D341Med (cell line): ENCODE results near the gene KIF25.
"Not testable (repeated sequence)": the region's sequence is repeated elsewhere in the genome, so short reads cannot be mapped to it uniquely, and the experiment has no call there.

ENCODE experiments used
- DNase-seq: peaks from one replicate; pipeline ENCODE4 v3.0.0; 2012; ENCODE audit warnings: low spot score

The KIF25 gene

DNA sequence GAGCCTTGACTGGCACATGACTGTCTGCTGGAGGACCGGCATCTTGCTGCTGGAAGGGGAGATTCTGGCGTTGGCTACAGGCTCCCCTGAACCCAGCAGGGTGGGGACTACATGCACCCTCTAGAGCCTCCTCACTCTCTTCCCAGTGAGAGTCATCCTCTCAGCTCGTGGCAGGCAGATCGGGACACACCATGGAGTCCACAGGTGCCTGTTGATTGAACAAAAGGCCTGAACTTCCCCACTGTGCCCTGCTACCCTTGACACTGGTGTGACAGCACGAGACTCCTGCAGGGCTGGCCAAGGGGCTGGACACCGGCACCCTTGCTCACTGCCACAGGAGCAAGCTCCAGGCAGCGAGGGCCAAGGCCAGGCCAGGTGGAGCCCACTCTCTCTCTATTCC lies 73.3 kb downstream of the KIF25 start:
- DNase-seq, result no peak

DNA sequence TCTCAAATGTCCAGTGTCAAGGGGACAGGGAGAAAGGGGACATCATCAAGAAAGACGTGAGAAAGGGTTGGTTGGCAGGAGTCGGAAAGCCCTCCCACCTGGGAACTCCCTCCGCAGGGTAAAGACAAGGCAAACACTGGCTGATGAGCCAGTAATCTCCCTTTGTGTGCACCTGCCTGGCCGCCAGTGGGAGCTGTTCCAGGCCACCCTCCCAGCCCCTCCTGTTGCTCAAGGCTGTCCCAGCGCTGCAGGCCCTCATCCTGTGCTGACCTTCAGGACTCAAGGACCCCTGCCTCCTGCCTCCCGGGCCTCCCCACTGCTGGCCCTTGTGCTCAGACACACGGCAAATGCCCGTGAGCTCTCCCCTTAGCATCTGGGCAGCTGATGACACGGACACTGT lies 74.1 kb downstream of the KIF25 start:
- DNase-seq, result peak; percentile 41

DNA sequence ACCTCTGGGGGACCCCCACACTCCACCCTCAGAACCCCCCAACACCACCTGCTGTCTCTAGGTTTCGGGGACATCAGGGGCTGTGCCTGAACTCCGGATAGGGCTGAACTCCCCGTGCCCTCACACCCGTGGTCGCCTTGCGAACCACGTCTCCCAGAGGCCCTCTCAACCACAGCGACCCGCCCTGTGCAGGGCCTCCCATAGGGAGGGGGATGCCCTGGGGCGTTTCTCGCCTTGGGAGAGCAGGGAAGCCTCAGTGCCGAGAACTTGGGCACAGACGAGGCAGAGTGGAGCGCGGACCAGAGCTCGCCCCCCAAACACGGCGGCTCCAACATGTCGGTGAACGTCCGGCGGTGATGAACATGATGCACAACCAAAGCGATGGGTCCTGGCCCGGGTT lies 74.8 kb downstream of the KIF25 start:
- no peak for DNase-seq

DNA sequence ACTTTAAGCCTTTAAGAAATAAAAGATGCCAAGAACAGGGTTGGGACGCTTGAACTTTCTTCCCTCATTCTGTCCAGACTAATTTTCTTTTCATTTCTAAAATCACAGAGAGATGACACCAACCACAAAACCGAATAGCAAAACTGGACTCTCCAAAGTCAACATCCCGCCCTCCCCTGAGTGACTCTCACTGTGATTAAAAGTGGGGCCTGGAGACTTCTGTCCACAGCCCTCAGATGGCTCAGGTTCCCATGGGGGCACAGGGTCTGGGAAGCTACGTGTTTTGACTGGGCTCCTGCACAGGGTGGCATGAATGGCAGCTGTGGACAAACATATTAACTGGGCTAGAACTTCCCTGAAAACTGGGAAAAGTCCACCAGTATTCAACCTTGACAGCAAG lies 75.3 kb downstream of the KIF25 start:
- no peak for DNase-seq

DNA sequence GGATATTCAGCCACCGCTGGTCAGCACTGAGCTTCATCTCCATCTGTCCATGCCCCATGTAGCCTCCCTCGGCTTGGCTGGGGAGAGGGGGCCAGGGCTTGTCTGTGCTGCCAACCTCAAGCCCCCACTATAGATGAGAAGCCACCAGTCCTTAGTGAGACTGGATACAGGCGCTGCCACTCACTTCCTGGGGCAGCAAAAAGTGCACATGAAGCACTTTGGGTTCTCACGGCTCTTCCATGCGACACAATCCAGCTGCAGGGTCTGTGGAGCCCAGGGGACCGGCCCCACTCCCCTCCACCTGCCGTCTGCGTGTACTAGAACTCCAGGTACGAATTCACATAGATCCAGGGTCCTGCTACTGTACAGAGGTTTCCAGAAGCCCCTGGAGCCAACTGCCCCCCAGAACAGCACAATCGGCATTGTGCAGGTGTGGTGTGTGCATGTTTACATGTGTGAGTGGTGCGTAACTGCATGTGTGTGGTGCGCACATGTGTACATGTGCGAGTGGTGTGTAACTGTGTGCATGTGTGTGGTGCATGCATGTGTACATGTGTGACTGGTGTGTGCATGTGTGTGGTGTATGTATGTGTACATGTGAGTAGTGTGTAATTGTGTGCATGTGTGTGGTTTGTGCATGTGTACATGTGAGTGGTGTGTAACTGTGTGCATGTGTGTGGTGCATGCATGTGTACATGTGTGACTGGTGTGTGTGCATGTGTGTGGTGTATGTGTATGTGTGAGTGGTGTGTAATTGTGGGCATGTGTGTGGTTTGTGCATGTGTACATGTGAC lies 76.7 kb downstream of the KIF25 start:
- no peak for DNase-seq

DNA sequence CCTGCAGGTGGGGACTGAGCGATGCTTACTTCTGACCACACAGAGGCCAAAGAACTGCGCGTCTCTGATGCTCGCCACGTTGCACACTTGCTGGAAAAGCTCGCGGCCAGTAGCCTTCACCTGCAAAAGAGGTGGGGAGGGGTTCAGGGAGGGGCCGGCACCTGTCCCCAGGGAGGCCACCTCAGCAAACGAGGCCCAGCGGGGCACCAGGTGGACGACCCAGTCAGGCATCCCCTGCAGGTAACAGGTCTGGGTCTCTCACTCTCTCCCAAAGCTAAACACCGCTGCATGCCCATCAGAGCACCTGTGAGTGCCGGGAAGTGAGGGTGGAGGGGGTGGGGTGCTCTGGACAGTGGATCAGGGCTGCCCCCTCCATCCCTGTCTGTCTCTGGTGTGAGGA lies 77.7 kb downstream of the KIF25 start:
- DNase-seq, result no peak

DNA sequence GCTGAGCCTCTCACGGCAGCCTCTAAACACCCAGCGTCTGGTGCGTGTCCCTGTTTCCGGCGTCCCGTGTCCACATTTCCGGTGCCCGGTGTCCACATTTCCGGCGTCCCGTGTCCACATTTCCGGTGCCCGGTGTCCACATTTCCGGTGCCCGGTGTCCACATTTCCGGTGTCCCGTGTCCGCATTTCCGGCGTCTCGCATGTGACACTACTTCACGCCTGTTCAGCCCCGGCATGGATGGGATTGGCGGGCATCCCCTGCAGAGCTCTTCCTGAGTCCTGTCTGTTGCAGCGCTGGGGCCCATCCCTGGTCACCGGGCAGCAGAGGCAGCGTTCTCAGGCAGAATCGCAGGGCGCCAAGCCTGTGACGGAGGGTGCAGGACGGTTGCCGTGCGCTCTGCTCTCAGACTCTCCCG lies 78.3 kb downstream of the KIF25 start:
- no peak for DNase-seq

DNA sequence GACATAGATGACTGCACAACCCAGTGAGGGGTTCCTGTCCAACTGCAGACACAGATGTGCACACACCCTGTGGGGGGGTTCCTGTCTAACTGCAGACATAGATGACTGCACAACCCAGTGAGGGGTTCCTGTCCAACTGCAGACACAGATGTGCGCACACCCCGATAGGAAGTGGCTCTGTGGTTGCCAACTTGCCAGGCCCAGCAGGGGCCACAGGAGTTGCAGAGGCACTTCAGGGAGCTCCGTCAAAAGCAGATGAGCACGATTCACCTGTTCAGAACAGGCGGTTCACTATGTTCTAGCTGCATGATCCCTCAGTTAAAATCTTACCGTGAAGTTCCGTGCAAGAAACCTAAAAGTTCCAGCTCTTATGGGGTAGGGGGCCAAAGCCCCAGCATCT lies 79.9 kb downstream of the KIF25 start:
- DNase-seq, result not testable (repeated sequence)

DNA sequence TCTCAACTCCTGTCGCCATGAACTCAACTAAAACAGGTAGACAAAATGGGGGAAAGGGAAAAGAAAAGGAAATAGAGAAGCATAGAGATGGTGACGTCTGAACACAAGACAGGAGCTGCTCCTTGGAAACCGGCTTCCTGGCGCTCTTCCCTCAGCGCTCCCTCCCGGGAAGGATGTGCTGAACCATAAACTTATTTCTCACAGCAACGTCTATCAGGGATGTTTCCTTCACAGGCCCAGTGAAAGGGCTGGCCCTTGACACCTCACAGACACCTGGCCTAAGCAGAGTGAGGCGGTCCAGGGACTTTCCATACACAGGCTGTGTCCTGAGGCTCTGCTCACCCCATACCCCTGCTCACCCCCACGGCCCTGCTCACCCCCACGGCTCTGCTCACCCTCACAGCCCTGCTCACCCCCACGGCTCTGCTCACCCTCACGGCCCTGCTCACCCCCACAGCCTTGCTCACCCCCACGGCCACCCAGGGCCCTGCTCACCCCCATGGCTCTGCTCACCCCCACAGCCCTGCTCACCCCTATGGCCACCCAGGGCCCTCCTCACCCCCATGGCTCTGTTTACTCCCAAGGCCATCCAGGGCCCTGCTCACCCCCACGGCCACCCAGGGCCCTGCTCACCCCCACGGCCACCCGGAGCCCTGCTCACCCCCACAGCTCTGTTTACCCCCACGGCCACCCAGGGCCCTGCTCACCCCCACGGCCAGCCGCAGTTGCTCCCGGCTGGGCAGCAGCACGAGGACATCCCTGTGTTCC lies 80.9 kb downstream of the KIF25 start:
- no peak for DNase-seq

DNA sequence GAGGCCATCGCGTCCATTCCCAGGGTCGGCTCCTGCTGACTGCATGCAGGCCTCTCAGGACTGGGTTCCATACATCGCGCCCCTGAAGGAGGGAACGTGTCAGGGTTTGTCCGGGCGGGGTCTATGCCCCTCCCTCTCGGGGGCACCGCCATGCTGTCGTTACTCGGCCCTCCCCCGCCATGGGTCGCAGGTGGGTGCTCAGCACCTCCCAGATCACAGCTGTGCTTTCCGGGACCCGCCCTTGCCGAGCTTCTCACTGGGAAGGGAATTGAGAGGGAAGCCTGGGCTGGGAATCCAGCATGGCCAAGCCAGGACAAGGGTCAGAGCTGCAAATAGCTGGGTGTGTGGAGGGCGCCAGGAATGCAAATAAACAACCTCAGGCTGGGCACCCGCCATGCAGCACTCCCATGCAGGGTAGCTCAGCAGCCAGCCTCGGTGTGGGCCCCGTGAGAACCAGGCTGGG lies 81.5 kb downstream of the KIF25 start, which contains the start of gene FRMD1:
FRMD1 (minus strand) TSS at position 270 of the 463 bp plus-strand sequence; CDS start at position 152, 118 bp downstream.
- DNase-seq, result no peak

DNA sequence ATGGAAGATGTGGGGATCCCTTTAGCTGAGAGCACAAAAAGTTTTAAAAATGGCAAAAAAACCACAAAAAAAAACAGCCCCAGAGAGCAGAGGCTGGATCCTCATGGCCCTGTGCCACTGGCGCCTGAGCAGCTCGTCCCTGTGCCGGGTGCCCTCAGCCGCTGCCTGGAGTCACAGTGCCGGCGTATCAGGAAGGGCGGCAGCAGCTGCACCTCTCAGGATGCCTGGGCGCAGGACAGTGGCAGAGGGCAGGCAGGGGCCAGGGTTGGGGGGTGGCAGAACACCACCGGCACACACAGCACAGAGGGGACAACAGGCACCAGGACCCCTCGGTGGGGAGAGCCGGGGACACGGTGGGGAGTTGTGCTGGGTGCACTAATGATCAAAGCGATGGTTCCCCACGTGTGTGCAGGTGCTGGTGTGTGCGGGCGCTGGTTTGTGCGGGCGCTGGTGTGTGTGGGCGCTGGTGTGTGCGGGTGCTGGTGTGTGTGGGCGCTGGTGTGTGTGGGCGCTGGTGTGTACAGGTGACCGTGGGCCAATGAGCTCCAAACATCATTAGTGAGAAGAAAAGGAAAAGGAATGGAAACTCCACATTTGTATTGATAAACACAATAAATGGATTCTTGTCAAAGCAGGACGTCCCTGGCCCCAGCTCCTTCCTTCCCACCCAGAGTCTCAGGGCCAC lies 83.1 kb downstream of the KIF25 start:
- DNase-seq, result no peak

DNA sequence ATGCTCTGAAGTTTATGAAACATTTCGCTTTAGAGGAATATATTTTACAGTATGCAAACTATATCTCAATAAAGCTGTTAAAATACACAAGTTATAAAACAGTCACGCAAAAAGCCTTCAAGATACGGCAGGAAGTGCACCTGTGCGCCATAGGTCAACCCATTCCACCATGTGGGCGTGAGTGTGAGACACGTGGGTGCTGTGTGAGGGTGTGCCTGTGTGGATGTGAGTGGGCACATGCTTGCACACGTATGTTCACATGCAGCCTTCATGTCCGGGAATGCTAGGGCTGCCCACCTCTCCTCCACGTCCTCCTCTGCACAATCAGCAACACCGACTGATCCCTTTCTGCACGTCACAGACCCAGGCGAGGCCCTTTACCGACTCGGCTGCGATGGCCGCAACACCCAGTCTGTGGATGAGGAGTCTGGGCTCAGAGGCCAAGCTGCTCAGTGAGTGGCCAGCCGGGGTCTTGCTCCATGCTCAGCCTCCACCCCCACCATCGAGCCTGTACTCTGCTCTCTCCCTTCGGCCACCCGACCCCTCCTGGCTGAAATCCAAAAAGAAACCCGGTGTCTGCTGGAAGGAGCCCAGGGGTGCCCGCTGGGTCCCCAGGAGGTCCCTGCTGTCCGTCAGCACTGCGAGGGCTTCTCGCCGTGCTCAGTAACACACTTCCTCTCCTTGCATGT lies 84.5 kb downstream of the KIF25 start:
- DNase-seq, result no peak

DNA sequence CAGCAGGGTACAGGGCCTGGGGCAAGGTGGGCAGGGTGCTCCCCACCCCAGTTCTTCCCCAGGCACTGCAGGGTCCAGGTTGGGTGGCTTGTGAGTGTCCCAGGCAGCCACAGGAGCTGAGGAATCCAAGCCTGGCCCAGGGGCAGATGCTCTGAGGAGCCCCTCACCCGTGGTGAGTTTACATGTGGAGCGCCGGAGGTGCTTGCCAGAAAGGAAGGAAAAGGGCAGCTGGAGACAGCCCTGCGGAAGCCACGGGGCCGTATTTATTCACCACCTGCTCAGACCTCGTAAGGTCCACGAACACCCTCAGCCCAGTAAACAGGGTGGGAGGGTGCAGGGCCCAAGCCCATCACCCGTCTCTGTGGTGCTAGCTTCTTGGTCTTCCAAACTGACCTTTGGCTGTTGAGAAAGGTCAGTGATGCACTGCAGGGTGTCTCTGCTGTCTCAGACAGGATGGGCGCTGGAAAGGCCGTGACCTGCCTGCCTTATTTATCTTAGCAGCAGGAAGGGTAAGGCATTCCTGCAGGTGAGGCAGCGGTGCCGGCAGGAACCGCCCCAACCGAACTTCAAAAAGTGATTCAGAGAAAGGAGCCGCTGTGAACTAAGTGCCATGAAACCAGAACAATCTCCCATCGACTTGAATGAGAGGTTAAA lies 85.5 kb downstream of the KIF25 start:
- DNase-seq, result no peak

DNA sequence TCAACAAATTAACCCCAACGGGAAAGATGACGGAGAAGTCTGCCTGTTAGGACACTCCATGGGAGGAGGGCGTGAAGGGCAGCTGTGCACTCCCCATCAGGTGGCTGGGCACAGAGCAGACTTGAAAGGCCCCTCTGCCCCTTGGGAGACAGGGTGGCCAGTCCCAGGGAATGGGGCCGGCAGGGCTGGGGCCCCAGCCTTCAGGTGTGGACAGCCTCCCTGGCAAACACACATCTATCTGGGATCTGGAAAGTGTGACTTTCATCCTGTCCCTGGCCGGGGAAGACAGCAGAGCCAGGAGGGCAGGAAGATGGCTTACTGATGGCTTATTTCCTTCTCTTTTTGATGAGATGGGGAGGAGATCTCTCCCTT lies 86.0 kb downstream of the KIF25 start:
- DNase-seq, result no peak

DNA sequence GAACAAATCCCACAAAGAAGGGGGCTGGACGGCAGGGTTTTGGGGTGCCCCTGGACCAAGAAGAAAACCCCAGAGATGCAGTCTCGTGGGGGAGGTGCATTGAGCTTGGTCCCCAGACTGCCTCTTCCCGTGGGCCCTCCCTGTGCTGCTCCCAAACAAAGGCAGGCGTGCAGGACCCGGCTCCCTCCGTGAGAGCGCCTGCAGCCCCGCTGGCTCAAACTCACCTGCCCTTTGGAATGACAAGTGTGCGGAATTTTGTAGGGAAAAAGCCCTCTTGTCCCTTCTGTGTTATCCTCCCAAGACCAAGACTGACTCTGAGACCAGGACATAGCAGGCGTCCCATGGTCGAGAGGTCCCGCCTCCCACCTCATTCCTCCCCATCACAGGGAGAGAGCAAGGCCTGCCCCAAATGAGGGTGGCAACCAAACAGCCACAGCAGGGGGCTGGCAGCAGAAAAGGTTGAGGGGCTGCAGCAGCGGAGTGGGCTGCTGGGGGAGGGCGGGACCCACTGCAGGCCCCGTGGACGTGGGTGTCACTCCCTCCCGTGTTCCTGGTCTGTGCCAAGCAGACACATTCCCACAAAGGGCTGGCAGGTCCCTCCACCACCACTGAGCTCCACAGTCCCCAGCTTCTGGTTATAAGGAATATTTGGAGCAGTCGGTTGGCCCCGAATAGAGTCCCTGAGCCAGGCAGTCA lies 87.1 kb downstream of the KIF25 start:
- no peak for DNase-seq

DNA sequence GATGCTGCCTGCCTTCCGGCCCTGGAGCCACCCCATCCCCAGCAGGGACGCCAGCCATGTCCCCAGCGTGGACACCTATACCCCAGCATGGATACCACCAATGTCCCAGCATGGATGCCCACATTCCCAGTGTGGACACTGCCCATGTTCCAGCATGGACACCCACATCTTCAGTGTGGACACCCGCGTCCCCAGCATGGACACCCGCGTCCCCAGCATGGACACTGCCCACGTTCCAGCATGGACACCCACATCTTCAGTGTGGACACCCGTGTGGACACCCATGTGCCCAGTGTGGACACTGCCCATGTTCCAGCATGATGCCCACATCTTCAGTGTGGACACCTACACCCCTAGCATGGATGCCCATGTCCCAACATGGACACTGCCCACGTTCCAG lies 88.6 kb downstream of the KIF25 start:
- no peak for DNase-seq

DNA sequence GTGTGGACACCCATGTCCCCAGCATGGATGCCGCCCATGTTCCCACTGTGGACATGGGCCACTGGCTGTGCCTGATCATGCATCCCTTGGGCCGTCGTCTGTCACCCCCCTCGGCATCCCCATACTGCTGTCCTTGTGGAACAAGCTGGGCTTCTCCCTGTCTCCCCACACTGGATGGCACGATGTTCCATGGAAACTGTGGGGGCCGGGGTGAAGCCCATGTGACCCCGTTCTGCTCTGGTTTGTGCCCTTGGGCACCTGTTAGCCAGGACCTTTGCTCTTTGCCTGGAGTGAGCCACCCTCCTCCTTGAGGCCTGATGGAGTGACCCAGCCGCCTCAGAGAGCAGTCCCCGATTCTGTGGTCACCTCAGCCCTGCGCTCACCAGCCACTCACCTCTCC lies 89.1 kb downstream of the KIF25 start:
- no peak for DNase-seq

DNA sequence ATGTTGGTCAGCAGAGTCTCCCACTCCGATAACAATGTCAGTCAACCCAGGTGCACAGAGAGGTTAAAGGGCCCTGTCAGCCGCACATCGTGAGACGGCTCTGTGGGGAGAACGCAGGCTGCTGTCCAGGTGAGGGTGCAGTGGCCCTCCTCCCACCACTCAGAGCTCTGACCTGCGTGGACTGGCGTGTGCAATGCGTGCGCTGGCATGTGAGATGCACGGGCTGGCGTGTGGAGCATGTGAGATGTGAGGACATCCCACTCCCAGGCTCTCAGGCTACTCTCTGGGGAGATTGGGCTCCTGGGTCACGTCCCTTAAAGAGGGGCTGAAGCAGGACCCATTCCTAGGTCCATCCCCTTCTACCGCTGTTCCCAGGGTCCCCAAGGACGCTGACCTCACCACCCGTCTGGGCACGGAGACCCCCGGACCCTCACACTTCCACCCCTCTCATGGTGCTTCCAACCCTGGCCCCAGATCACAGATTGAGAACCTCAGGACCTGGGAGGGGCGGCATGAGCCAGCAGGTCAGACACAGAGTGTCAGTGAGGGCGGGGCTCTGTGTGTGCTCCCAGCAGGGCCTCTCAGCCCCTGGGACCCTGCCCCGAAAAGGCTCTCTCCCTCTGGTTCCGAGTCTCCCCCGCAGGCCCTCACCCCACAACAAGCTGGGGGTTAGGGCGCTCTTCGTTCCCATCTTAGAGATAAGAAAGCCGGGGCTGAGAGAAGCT lies 90.1 kb downstream of the KIF25 start:
- no peak for DNase-seq

DNA sequence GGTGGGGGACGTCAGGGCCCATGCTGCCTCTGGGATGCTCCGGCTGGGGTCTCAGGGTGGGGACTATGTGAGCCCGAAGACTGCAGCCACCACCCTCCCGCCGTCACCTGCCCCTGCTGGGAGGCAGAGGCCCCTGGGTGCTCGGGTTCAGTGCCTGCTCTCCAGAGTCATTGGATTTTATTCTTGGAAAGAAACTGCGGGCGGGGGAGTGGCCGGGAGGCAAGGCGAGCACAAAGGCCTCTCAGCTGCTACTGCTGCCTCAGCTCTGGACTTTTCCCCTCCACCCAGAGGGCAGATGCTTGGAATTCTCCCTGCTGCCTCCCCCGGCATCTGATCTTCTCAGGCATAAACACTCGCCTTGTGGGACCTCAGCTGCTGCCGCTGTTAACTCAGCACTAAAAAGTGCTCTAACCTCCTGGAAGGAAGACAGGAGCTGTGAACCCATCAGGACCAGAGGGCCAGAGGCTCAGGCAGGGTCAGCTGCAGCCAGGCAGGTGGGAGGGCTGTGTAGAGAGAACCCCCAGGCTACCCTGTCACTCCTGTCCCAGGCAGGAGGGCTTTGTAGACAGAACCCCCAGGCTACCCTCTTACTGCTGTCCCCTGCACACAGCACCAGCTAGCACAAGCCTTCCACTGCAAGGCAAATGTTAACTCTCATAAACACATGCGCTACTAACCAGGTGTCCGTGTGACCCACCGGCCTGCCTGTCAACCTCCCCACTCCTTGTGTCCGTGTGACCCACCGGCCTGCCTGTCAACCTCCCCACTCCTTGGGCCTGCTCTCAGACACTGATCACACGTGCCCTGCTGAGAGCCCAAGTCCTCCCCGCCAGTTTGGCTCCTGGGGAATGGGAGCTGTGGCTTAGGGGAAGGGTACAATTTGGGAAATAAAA lies 90.9 kb downstream of the KIF25 start:
- no peak for DNase-seq
